NCI-H446 (cell line): ENCODE data around the gene MIEF2.
"Not testable (repeated sequence)": the region's sequence is repeated elsewhere in the genome, so short reads cannot be mapped to it uniquely, and the experiment has no call there.

Experiments used
- DNase-seq, 2 experiments: peaks; one replicate each; lab custom pipeline; 2025; lab: John Stamatoyannopoulos, UW

MIEF2 gene

GRCh38 chr17:18291718-18292540 lies 31.5 kb downstream of the MIEF2 start:
- no peak for DNase-seq

- not testable (repeated sequence) for DNase-seq
Observed at GRCh38 chr17:18298061-18298460, 37.6 kb downstream of the MIEF2 start.

GRCh38 chr17:18300725-18301480 lies 40.4 kb downstream of the MIEF2 start:
- DNase-seq, result no peak

GRCh38 chr17:18303206-18303605 lies 42.7 kb downstream of the MIEF2 start:
- not testable (repeated sequence) for DNase-seq

GRCh38 chr17:18309202-18309601 lies 48.7 kb downstream of the MIEF2 start:
- DNase-seq, result no peak

GRCh38 chr17:18314059-18314730 lies 53.7 kb downstream of the MIEF2 start:
- DNase-seq, result no peak

- peak; percentile 89 to 93 for DNase-seq
Observed at GRCh38 chr17:18314731-18315561, 54.5 kb downstream of the MIEF2 start, which contains the start of the genes SMCR8 and TOP3A. SMCR8 (plus strand) TSS chr17:18315293; CDS start chr17:18315790, 497 bp downstream. TOP3A (minus strand) TSS chr17:18314994; CDS start chr17:18314778, 216 bp downstream.

GRCh38 chr17:18315562-18315922 lies 55.1 kb downstream of the MIEF2 start:
- no peak for DNase-seq

GRCh38 chr17:18315961-18316360 lies 55.5 kb downstream of the MIEF2 start:
- DNase-seq, result no peak
